GM13977 (cell line): ENCODE results near the gene SLC22A24.

Experiments
- DNase-seq: peaks from one replicate; pipeline ENCODE4 v3.0.0; 2012; ENCODE audit warnings: low spot score
- in situ Hi-C: fragments of 300-500 bp; cut with MboI; formaldehyde crosslinking; loops from one replicate; pipeline ENCODE4 v1.12.0; 2022; ENCODE audit warnings: low sequenced_read_pairs, low pct_unique_long_range_greater_than_20kb, mixed read lengths, inconsistent platforms; ENCODE audit not compliant: unreplicated experiment
- TF ChIP-seq, protein P1 (sequence below): IDR thresholded peaks from 2 replicates; pipeline ENCODE4 v1.5.1; 2012; ENCODE audit warnings: mild to moderate bottlenecking, control low read depth; ENCODE audit not compliant: insufficient read depth; ENCODE audit errors: extremely low read depth, missing control alignments

Gene SLC22A24

DNA sequence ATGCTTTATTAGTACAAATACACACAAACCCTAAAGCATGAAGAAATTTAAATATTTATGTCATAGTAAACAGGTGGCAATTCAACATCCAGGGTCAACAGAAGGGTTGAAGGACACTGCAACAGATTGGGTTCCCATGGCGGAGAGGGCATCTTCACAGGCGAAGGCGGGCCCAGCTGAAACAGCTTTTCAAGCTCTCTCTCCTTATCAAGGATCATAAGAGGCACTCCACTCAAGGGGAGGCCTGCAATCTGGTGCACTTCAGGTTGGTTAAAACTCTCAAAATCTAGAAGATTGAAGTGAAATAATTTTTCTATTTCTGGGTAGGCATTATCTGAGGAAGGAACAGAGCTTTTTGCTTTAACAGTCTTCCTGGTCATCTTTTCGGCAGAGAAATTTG, 111.6 kb downstream of the SLC22A24 start:
- in situ Hi-C loops = loop anchor here (25.0 kb wide), 1 partner anchor 180 kb away; no protein-coding TSS in a partner anchor

More for the DNA sequence above, 111.6 kb downstream of the SLC22A24 start:
- TF ChIP-seq, protein P1, sequence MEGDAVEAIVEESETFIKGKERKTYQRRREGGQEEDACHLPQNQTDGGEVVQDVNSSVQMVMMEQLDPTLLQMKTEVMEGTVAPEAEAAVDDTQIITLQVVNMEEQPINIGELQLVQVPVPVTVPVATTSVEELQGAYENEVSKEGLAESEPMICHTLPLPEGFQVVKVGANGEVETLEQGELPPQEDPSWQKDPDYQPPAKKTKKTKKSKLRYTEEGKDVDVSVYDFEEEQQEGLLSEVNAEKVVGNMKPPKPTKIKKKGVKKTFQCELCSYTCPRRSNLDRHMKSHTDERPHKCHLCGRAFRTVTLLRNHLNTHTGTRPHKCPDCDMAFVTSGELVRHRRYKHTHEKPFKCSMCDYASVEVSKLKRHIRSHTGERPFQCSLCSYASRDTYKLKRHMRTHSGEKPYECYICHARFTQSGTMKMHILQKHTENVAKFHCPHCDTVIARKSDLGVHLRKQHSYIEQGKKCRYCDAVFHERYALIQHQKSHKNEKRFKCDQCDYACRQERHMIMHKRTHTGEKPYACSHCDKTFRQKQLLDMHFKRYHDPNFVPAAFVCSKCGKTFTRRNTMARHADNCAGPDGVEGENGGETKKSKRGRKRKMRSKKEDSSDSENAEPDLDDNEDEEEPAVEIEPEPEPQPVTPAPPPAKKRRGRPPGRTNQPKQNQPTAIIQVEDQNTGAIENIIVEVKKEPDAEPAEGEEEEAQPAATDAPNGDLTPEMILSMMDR = no peak
- no peak for DNase-seq
